Activated CD4-positive, alpha-beta T cell treated with anti-CD3 and anti-CD28 coated beads for 48 hours (primary cell): ENCODE data around the gene RPTOR.

Source experiments
- DNase-seq: peaks from one replicate; pipeline ENCODE4 v3.0.0-alpha.2; 2020

RPTOR gene

DNA sequence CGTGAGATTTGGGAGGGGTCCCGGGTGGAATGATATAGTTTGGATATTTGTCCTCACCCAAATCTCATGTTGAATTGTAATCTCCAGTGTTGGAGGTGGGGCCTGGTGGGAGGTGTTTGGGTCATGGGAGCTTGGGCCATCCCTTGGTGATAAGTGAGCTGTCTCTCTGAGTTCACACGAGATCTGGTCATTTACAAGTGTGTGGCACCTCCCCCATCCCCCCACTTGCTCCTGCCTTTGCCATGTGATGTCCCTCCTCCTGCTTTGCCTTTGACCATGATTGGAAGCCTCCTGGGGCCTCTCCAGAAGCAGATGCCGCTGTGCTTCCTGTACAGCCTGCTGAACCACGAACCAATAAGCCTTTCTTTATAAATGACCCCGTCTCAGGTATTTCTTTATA lies 469.0 kb downstream of the RPTOR start:
- DNase-seq: no peak

- no peak for DNase-seq
Measured at GRCh38 chr17:81015136-81015535, 470.5 kb downstream of the RPTOR start.
